ENCODE data around the gene IL2RA. TPM values are rescaled to one million over a fixed set of nuclear protein-coding genes. Genes with fewer than 3 reads are reported as not detected.

Gene IL2RA
- total and polyA plus RNA-seq, 9 of the 15 experiments (the other 6 are each of a cell fraction or from before 2014, with no cell fraction given): 0.95 TPM; not detected in 8

GRCh38 chr10:6023661-6024333 is 38.4 kb downstream of the IL2RA start:
- Histone ChIP-seq H3K79me2 (ENCODE audit: control insufficient read depth, insufficient read depth, low read length) (no peaks in the 10 kb centered on the region), H3K9me3 (replicated peaks; ENCODE audit: control insufficient read depth, insufficient read depth, low read depth, low read length) (no peaks in the 10 kb centered on the region), H3K9ac (ENCODE audit: insufficient read depth in 1 of 2, low read depth in 2 of 2, low read length in 2 of 2) (no peak overlapping the region), H2AFZ (ENCODE audit: low read depth, low read length) (no peak overlapping the region), H3K4me3 (no peak overlapping the region), H4K20me1 (replicated peaks; ENCODE audit: control insufficient read depth, insufficient read depth, low read length) (no peaks in the 10 kb centered on the region; the same call in 1 of the 2 replicates), H3K4me2 (ENCODE audit: insufficient read depth, low read length) (no peak overlapping the region), H3K27me3 (ENCODE audit: control insufficient read depth in 2 of 2, insufficient read depth in 2 of 2, low read length in 2 of 2) (peaks cover 12 to 28% of the 10 kb centered on the region in 2 experiments; a peak in 4 of 5 replicates), H3K36me3 (ENCODE audit: control insufficient read depth, insufficient read depth, low read length) (no peaks in the 10 kb centered on the region), H3K27ac (ENCODE audit: extremely low read depth, low read depth, low read length) (no peak overlapping the region), H3K4me1 (replicated peaks in 1 of 2; ENCODE audit: control insufficient read depth in 2 of 2, insufficient read depth in 2 of 2, low read length in 2 of 2) (peaks cover 5 to 12% of the 10 kb centered on the region in 2 experiments; a peak in 4 of 5 replicates), H3K9me1 (ENCODE audit: control insufficient read depth, insufficient read depth, low read length) (peaks cover 3% of the 10 kb centered on the region)
- ChIA-PET CTCF (ENCODE audit: low intra/inter-chr PET ratio) (interaction anchor here (0.7 kb wide), 1 partner anchor 45 kb away, joined by 3 read pairs; no protein-coding TSS in a partner anchor), POLR2A (no interaction called here)
- ATAC-seq (no peak), FAIRE-seq (no peak), DNase-seq (ENCODE audit: extremely low read depth in 1 of 4, low spot score in 3 of 4) (no peak)
- WGBS (ENCODE audit: insufficient coverage, low coverage, missing lambda C conversion rate): 19% methylated on average over 11 of the region's 12 CpGs
- in situ Hi-C loops (cut with MboI) (no loop called here), intact Hi-C loops (cut with micrococcal nuclease) (no loop called here)
- no TSS peak for BruUV-seq (replicated peaks)
- no peak for TF ChIP-seq MCM2 (IDR thresholded peaks at IDR 0.05; ENCODE audit: low read depth)
- no peak for TF ChIP-seq NR4A1 (CRISPR knock-in tag; IDR thresholded peaks at IDR 0.05)
- TF ChIP-seq NR4A1 (tag; IDR thresholded peaks at IDR 0.05): no peak
- TF ChIP-seq CREM (IDR thresholded peaks at IDR 0.05; ENCODE audit: low read depth): no peak
- TF ChIP-seq SMARCE1 (IDR thresholded peaks at IDR 0.05): no peak
- TF ChIP-seq FOXO4 (CRISPR knock-in tag; IDR thresholded peaks at IDR 0.05): no peak
- TF ChIP-seq HNRNPLL (IDR thresholded peaks at IDR 0.05; ENCODE audit: low read depth, low read length, poor library complexity, severe bottlenecking): no peak
- TF ChIP-seq SIRT6 (IDR thresholded peaks at IDR 0.05; ENCODE audit: low read depth, low read length): no peak
- TF ChIP-seq RBM14 (IDR thresholded peaks at IDR 0.05; ENCODE audit: borderline replicate concordance, insufficient read depth, low read depth, low read length): no peak
- no peak for TF ChIP-seq ZNF695 (CRISPR knock-in tag; IDR thresholded peaks at IDR 0.05)
- no peak for TF ChIP-seq THRAP3 (IDR thresholded peaks at IDR 0.05; ENCODE audit: borderline replicate concordance)
- no peak for TF ChIP-seq ZNF586 (CRISPR knock-in tag; conservative IDR thresholded peaks at IDR 0.05)
- no peak for TF ChIP-seq KLF13 (tag; IDR thresholded peaks at IDR 0.05; ENCODE audit: borderline replicate concordance, low read depth)
- no peak for TF ChIP-seq SAFB2 (IDR thresholded peaks at IDR 0.05; ENCODE audit: borderline replicate concordance, low read depth, low read length, severe bottlenecking)
- no peak for TF ChIP-seq RBM15 (IDR thresholded peaks at IDR 0.05; ENCODE audit: insufficient read depth, low read length)
- TF ChIP-seq CXXC5 (CRISPR knock-in tag; IDR thresholded peaks at IDR 0.05): no peak
- no peak for TF ChIP-seq IRF9 (tag; IDR thresholded peaks at IDR 0.05)
- no peak for TF ChIP-seq HDGF (IDR thresholded peaks at IDR 0.05)
